ENCODE data around the gene SLC27A4.

The SLC27A4 gene

GRCh38 chr9:128309551-128309950, 30.8 kb upstream of the SLC27A4 start (continued):
- no peak for TF ChIP-seq ZNF513 (tag by site-specific recombination; IDR thresholded peaks at IDR 0.05)
- no peak for TF ChIP-seq ZNF239 (tag by site-specific recombination; IDR thresholded peaks at IDR 0.05)

- Histone ChIP-seq H3K4me1 (ENCODE audit: control insufficient read depth, insufficient read depth, low read length) (no peaks in the 10 kb centered on the region), H3K27ac (ENCODE audit: extremely low read depth, low read depth, low read length) (no peak overlapping the region), H3K9me3 (ENCODE audit: control insufficient read depth, insufficient read depth, low read depth, low read length) (no peaks in the 10 kb centered on the region), H3K4me3 (ENCODE audit: low read depth, low read length) (no peak overlapping the region), H3K36me3 (ENCODE audit: control insufficient read depth in 2 of 2, insufficient read depth in 1 of 2, low read length in 2 of 2) (peaks cover 4 to 50% of the 10 kb centered on the region in 2 experiments)
- POLR2A ChIA-PET: interaction anchor here (0.7 kb wide), 1 partner anchor 24 kb away, joined by 3 read pairs; no protein-coding TSS in a partner anchor
- CTCF ChIA-PET: interaction anchor here (1.0 to 1.5 kb wide), 3 partner anchors 15 to 102 kb away, joined by 3 to 6 read pairs (median 5); no protein-coding TSS in a partner anchor
- TF ChIP-seq ZNF792 (tag by site-specific recombination; IDR thresholded peaks at IDR 0.05): no peak
- no peak for TF ChIP-seq FEZF1 (tag by site-specific recombination; IDR thresholded peaks at IDR 0.05)
- no peak for TF ChIP-seq ZNF350 (tag by site-specific recombination; IDR thresholded peaks at IDR 0.05)
- TF ChIP-seq ZNF248 (tag by site-specific recombination; IDR thresholded peaks at IDR 0.05): no peak
- TF ChIP-seq ZNF394 (tag by site-specific recombination; IDR thresholded peaks at IDR 0.05; ENCODE audit: borderline replicate concordance): no peak
- no peak for TF ChIP-seq ZNF837 (tag by site-specific recombination; IDR thresholded peaks at IDR 0.05)
- TF ChIP-seq ZNF133 (tag by site-specific recombination; IDR thresholded peaks at IDR 0.05): no peak
- TF ChIP-seq ZFP69B (tag by site-specific recombination; IDR thresholded peaks at IDR 0.05): no peak
- no peak for TF ChIP-seq ZNF37A (tag by site-specific recombination; IDR thresholded peaks at IDR 0.05)
- no peak for TF ChIP-seq SETDB1 (IDR thresholded peaks at IDR 0.05; ENCODE audit: insufficient read length, low read length)
- TF ChIP-seq ZNF202 (tag by site-specific recombination; IDR thresholded peaks at IDR 0.05; ENCODE audit: borderline replicate concordance): no peak
- TF ChIP-seq ZNF768 (tag by site-specific recombination; IDR thresholded peaks at IDR 0.05): no peak
- no peak for TF ChIP-seq ZNF132 (tag by site-specific recombination; IDR thresholded peaks at IDR 0.05; ENCODE audit: borderline replicate concordance)
- TF ChIP-seq ZNF23 (tag by site-specific recombination; IDR thresholded peaks at IDR 0.05; ENCODE audit: borderline replicate concordance): no peak
- TF ChIP-seq PATZ1 (tag by site-specific recombination; IDR thresholded peaks at IDR 0.05): no peak
- no peak for TF ChIP-seq PBX3 (CRISPR knock-in tag; IDR thresholded peaks at IDR 0.05)
- TF ChIP-seq ZNF121 (tag by site-specific recombination; IDR thresholded peaks at IDR 0.05): no peak
- TF ChIP-seq ZNF169 (tag by site-specific recombination; IDR thresholded peaks at IDR 0.05): no peak
- no peak for TF ChIP-seq ZNF76 (tag by site-specific recombination; IDR thresholded peaks at IDR 0.05; ENCODE audit: borderline replicate concordance, low read depth)
- TF ChIP-seq ZNF600 (tag by site-specific recombination; IDR thresholded peaks at IDR 0.05): no peak
Observed at GRCh38 chr9:128310461-128310860, 29.9 kb upstream of the SLC27A4 start.

Data from HEK293 (cell line).